ENCODE results near the gene DAPK2.

- TF ChIP-seq EZH2 (IDR thresholded peaks at IDR 0.05; ENCODE audit: insufficient read depth, poor library complexity, severe bottlenecking): no peak
- TF ChIP-seq EZH2phosphoT487 (IDR thresholded peaks at IDR 0.05; ENCODE audit: insufficient read depth, low read depth): no peak
Observed at GRCh38 chr15:63923993-63924950, 122.0 kb downstream of the DAPK2 start.

All from GM23248 (cell line).